GM12872 (cell line): ENCODE data around the gene SEMA6A.

Experiments
- CTCF ChIP-seq: IDR thresholded peaks from 3 replicates; pipeline ENCODE4 v1.5.1; 2011; ENCODE audit warnings: low read depth, mild to moderate bottlenecking, low read length, moderate library complexity; ENCODE audit not compliant: insufficient read depth

The SEMA6A gene

GRCh38 chr5:116424951-116425350 is 149.7 kb downstream of the SEMA6A start:
- no peak for TF ChIP-seq CTCF

GRCh38 chr5:116424258-116424615 is 150.4 kb downstream of the SEMA6A start:
- no peak for TF ChIP-seq CTCF

GRCh38 chr5:116423587-116424257 is 150.9 kb downstream of the SEMA6A start:
- TF ChIP-seq CTCF, result no peak

GRCh38 chr5:116423141-116423540 is 151.5 kb downstream of the SEMA6A start:
- no peak for TF ChIP-seq CTCF

- no peak for TF ChIP-seq CTCF
Measured at GRCh38 chr5:116421080-116421629, 153.5 kb downstream of the SEMA6A start.

- TF ChIP-seq CTCF, result no peak
Measured at GRCh38 chr5:116420540-116420939, 154.1 kb downstream of the SEMA6A start.

- no peak for TF ChIP-seq CTCF
Measured at GRCh38 chr5:116419258-116419657, 155.4 kb downstream of the SEMA6A start.
